Adrenal gland (tissue), 12 donors: Measurements from ENCODE around the gene ALKBH6. TPM values are rescaled to one million over a fixed set of nuclear protein-coding genes. Genes with fewer than 3 reads are reported as not detected.
A peak's percentile ranks its signal among the peaks of the same experiment; 100 is the strongest.

ENCODE experiments used
- DNase-seq, 7 donors: peaks; one replicate each; pipeline ENCODE4 v3.0.0-alpha.2; 2019 to 2020
- H3K27ac ChIP-seq, 5 donors: fragments of 200-600 bp; sonication (generic) in 4 of 5; 1 replicate in 3 of 5; 2 replicates in 2 of 5; pipeline versions ENCODE4 v1.5.1 to v1.8.0; 2016 to 2020; ENCODE audit warnings: mild to moderate bottlenecking in 1 of 5
- H3K27me3 ChIP-seq: fragments of 200-600 bp; 2 replicates; pipeline ENCODE4 v1.8.0; 2021
- H3K36me3 ChIP-seq, 2 donors: fragments of 200-600 bp; replicated peaks in 1 of 2; 1 replicate in 1 of 2; 2 replicates in 1 of 2; pipeline versions ENCODE4 v1.5.1 to v1.8.0; 2018 to 2022
- H3K4me1 ChIP-seq, 2 donors: fragments of 200-600 bp; replicated peaks in 1 of 2; 1 replicate in 1 of 2; 2 replicates in 1 of 2; pipeline versions ENCODE4 v1.5.1 to v1.8.0; 2018 to 2021
- H3K4me3 ChIP-seq, 4 donors: fragments of 200-600 bp; sonication (generic) in 3 of 4; one replicate each; pipeline ENCODE4 v1.5.1; 2016 to 2018
- H3K9me3 ChIP-seq, 3 donors: fragments of 200-600 bp; sonication (generic) in 1 of 3; replicated peaks in 1 of 3; 1 replicate in 2 of 3; 2 replicates in 1 of 3; pipeline versions ENCODE4 v1.5.1 to v1.8.0; 2016 to 2021
- POLR2A ChIP-seq, 2 donors: fragments of 450-650 bp; IDR thresholded peaks; one replicate each; pipeline ENCODE4 v1.6.1; 2017; ENCODE audit warnings: antibody characterized with exemption in 2 of 2, mild to moderate bottlenecking in 2 of 2, moderate library complexity in 1 of 2
- WGBS, 4 donors: extraction: QIAGEN DNeasy Blood & Tissue Kit in 2 of 4; methylation state at CpG; one replicate each; pipeline versions ENCODE4 v1.1.5 to v1.1.7; 2013 to 2017; 5-methylcytosine and 5-hydroxymethylcytosine counted together
- intact Hi-C, 2 donors: fragments of 100-400 bp; cut with DNase I; formaldehyde crosslinking; loops; one replicate each; pipeline versions ENCODE4 v1.14.1 to v1.15.0; 2022 to 2023
- polyA plus RNA-seq, 3 donors: library from polyadenylated mRNA; stranded (reverse); fragments of 200-250 nt in 2 of 3; fragments of 350-450 nt in 1 of 3; fragmentation: Illumina TruSeq in 1 of 3; extraction: RNeasy Lipid Tissue Mini Kit (QIAGEN cat#74804) in 1 of 3; gene quantifications; one replicate each; pipeline ENCODE4 v1.2.3, GENCODE V29; 2013 to 2014
- total RNA-seq, 9 donors: library from RNA; depleted of rRNA in 4 of 9; stranded (reverse); fragments of >200 nt in 4 of 9; fragments of 120-200 nt in 1 of 9; fragmentation: NEBNext Ultra II Directional in 1 of 9; extraction: Animal tissue kit (Norgen Biotek cat#: 25700) in 1 of 9; gene quantifications; one replicate each; pipeline versions ENCODE4 v1.1.0 to v1.2.4, GENCODE V29; 2013 to 2023
- TF ChIP-seq, protein P1 (sequence below), 6 experiments: fragments of 450-650 bp in 4 of 6; fragments of 200-600 bp in 2 of 6; sonication (generic) in 1 of 6; IDR thresholded peaks; 1 replicate in 5 of 6; 2 replicates in 1 of 6; pipeline versions ENCODE4 v1.5.1 to v1.8.0; 2016 to 2021; ENCODE audit warnings: antibody characterized with exemption in 6 of 6, mild to moderate bottlenecking in 2 of 6, moderate library complexity in 1 of 6
- donor health status: healthy with polysubstance abuse.
- donor health status: Bipolar disorder and iron deficiency.
- donor health status: DM: yes; HTN: yes; CAD: no.
- donor health status: DM: no; HTN: no; CAD: no.
- donor health status: DM: no; HTN: no; CAD: no.
- donor health status: DM: yes; HTN: yes; CAD: no.

Gene ALKBH6
- total and polyA plus RNA-seq, 12 donors, result 16.8 to 39.8 (median 23.9) TPM

DNA sequence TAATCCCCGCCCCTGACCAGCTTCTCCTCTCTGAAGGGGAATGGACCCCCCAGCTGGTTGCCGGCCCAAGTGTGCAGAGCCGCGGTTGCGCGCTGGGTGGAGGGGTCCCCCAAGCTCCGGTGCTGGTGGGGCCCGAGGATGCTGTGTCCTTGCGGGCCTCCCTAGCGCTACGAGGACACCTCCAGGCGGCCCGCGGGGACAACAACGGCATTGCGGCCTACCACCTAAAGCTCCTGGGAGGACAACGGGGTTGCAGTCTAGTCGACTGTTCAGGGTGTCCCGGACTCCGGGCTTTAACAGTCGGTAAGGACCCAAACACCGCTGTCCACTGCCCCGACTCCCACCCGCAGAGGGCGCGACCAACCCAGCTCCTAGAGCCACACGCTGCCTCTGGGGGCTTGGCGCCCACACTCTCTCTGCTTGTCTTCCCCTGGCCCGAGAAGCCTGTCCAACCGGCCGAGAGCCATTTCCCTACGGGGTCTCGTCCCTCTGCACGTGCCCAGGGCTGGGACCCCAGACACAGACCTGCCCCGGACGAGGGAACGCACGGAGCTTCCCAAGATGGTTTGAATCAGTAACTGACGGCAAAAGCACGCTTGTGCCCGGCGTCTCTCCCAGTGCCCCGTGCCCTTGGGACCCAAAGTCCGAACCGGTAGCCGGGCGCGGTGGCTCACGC is 20.0 kb downstream of the ALKBH6 start:
- TF ChIP-seq, protein P1, sequence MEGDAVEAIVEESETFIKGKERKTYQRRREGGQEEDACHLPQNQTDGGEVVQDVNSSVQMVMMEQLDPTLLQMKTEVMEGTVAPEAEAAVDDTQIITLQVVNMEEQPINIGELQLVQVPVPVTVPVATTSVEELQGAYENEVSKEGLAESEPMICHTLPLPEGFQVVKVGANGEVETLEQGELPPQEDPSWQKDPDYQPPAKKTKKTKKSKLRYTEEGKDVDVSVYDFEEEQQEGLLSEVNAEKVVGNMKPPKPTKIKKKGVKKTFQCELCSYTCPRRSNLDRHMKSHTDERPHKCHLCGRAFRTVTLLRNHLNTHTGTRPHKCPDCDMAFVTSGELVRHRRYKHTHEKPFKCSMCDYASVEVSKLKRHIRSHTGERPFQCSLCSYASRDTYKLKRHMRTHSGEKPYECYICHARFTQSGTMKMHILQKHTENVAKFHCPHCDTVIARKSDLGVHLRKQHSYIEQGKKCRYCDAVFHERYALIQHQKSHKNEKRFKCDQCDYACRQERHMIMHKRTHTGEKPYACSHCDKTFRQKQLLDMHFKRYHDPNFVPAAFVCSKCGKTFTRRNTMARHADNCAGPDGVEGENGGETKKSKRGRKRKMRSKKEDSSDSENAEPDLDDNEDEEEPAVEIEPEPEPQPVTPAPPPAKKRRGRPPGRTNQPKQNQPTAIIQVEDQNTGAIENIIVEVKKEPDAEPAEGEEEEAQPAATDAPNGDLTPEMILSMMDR (IDR thresholded peaks at IDR 0.05), result no peak
- TF ChIP-seq POLR2A (IDR thresholded peaks at IDR 0.05), result no peak
- Histone ChIP-seq H3K36me3 (peaks cover 0 to 5% of the 10 kb centered on the region in 2 donors), H3K9me3 (no peaks in the 10 kb centered on the region), H3K27ac (no peak overlapping the region), H3K4me3 (peak overlapping the region in 1 of 4 donors; percentile 89), H3K27me3 (no peaks in the 10 kb centered on the region), H3K4me1 (peaks cover 20 to 24% of the 10 kb centered on the region in 2 donors)
- intact Hi-C loops, result no loop called here
- 26 to 41% (median 32%) methylated on average over 20 to 49 of the region's 49 CpGs for WGBS, 4 donors
- peak in 3 of 7 donors; percentile 13 to 62 (median 29) for DNase-seq

DNA sequence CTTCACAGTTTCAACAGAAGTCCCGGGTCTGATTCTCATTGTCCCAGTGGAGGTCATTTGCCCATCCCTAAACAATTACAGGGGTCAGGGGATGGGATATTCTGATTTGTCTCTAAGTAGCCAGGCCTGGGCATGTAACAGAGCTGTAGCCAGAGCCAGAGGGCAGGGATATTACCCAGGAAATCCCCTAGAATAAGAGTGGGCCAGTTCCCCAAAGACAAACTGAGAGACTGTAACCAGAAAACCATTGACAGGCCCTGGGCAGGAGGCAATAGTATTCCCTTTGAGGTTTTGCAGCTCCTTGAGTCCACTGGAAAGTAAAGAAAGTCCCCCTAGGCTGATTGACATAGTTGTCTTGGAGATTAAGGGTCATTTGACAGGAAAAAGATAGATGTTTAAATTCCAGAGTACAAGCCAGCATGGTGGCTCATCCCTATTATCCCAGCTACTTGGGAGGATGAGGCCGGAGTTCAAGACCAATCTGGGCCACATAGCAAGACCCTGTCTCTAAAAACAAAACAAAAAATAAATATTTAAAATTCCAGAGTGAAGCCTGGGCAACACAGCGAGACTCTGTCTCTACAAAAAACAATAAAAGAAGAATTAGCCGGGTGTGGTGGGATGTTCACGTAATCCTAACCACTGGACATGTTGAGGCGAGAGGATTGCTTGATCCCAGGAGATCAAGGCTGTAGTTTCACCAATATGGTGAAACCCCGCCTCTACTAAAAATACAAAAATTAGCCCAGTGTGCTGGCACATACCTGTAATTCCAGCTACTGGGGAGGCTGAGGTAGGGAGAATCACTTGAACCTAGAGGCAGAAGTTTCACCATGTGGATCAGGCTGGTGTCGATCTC is 20.9 kb downstream of the ALKBH6 start:
- intact Hi-C loops, result no loop called here
- H3K27ac ChIP-seq, result no peak overlapping the region
- H3K4me1 ChIP-seq, result peaks cover 20 to 21% of the 10 kb centered on the region in 2 donors
- H3K4me3 ChIP-seq, result no peak overlapping the region
- TF ChIP-seq, protein P1 (IDR thresholded peaks at IDR 0.05), result no peak
- no peak for TF ChIP-seq POLR2A (IDR thresholded peaks at IDR 0.05)
- peaks cover 0 to 3% of the 10 kb centered on the region in 2 donors for H3K36me3 ChIP-seq
- DNase-seq, result no peak
- no peaks in the 10 kb centered on the region for H3K27me3 ChIP-seq
- H3K9me3 ChIP-seq, result no peaks in the 10 kb centered on the region
- 83 to 95% (median 91%) methylated on average over 8 of the region's 8 CpGs for WGBS, 4 donors

DNA sequence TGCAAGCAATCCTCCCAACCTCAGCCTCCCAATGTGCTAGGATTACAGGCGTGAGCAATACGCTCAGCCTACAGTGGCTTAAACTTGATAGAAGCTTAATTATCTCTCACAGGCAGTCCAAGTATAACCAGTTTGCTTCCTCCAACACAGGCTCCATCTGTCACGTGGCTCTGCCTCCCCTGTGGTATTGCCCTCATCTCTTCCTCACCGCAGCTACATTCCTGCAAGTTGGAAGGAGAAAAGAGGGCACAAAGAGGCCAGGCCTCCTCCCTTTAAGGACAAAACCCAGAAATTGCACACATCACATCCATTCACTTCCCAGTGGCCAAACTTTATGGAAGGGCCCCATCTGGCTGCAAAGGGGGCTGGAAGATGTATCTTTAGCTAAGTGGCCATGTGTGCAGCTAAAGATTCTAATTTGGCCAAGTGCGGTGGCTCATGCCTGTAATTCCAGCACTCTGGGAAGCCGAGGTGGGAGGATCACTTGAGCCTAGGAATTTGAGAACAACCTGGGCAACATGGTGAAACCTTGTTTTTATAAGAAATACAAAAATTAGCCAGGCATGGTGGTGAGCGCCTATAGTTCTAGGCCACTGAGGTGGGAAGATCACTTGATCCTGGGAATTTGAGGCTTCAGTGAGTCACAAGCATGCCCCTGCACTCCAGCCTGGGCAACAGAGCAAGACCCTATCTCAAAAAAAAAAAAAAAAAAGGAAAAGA is 22.1 kb downstream of the ALKBH6 start:
- DNase-seq, result no peak
- 75 to 87% (median 84%) methylated on average over 7 of the region's 7 CpGs for WGBS, 4 donors
- peaks cover 21 to 24% of the 10 kb centered on the region in 2 donors for H3K4me1 ChIP-seq
- TF ChIP-seq, protein P1 (IDR thresholded peaks at IDR 0.05), result no peak
- no peak for TF ChIP-seq POLR2A (IDR thresholded peaks at IDR 0.05)
- no peak overlapping the region for H3K4me3 ChIP-seq
- intact Hi-C loops, result no loop called here
- H3K9me3 ChIP-seq, result no peaks in the 10 kb centered on the region
- no peak overlapping the region for H3K27ac ChIP-seq
- H3K27me3 ChIP-seq, result no peaks in the 10 kb centered on the region
- H3K36me3 ChIP-seq, result no peaks in the 10 kb centered on the region
